ENCODE measurements around the gene PSENEN. TPM values are rescaled to one million over a fixed set of nuclear protein-coding genes. Genes with fewer than 3 reads are reported as not detected.

PSENEN gene
- total and polyA plus RNA-seq, 9 of the 15 experiments (the other 6 are each of a cell fraction or from before 2014, with no cell fraction given), result 34.5 to 299 (median 61.1) TPM

- no peak for TF ChIP-seq XRCC5 (IDR thresholded peaks at IDR 0.05; ENCODE audit: low read depth, low read length)
- TF ChIP-seq ZNF695 (CRISPR knock-in tag; IDR thresholded peaks at IDR 0.05), result no peak
- no peak for TF ChIP-seq TOE1 (IDR thresholded peaks at IDR 0.05; ENCODE audit: borderline replicate concordance)
- TF ChIP-seq TOE1 (CRISPR knock-in tag; IDR thresholded peaks at IDR 0.05; ENCODE audit: borderline replicate concordance, low read depth), result no peak
- TF ChIP-seq THRAP3 (IDR thresholded peaks at IDR 0.05; ENCODE audit: borderline replicate concordance), result no peak
- no peak for TF ChIP-seq HES1 (IDR thresholded peaks at IDR 0.05; ENCODE audit: low read depth)
- peak; percentile 56; the same call in 1 of the 2 replicates for TF ChIP-seq ZNF263 (CRISPR knock-in tag; IDR thresholded peaks at IDR 0.05; ENCODE audit: borderline replicate concordance)
- TF ChIP-seq E2F8 (IDR thresholded peaks at IDR 0.05; ENCODE audit: low read depth, partially characterized antibody), result no peak
- TF ChIP-seq MBD2 (IDR thresholded peaks at IDR 0.05; ENCODE audit: borderline replicate concordance, low read depth), result no peak; the same call in 1 of the 2 replicates
- TF ChIP-seq EZH2 (IDR thresholded peaks at IDR 0.05; ENCODE audit: borderline replicate concordance, low read depth, low read length), result no peak
- no peak for TF ChIP-seq MBD1 (CRISPR knock-in tag; IDR thresholded peaks at IDR 0.05)
- no peak for TF ChIP-seq RAD21 (CRISPR knock-in tag; conservative IDR thresholded peaks at IDR 0.05 in 1 of 2, IDR thresholded peaks at IDR 0.05 in 1 of 2)
- no peak for TF ChIP-seq WHSC1 (IDR thresholded peaks at IDR 0.05; ENCODE audit: low read length)
- no peak for TF ChIP-seq ATF7 (IDR thresholded peaks at IDR 0.05)
- no peak; the same call in 1 of the 2 replicates for TF ChIP-seq PKNOX1 (IDR thresholded peaks at IDR 0.05)
- 0 out of 2 replicates have a peak, but pooled peaks have one; percentile 25 for TF ChIP-seq SP1 (CRISPR knock-in tag; IDR thresholded peaks at IDR 0.05)
- TF ChIP-seq ZNF75A (CRISPR knock-in tag; IDR thresholded peaks at IDR 0.05), result no peak
- TF ChIP-seq PHF20 (IDR thresholded peaks at IDR 0.05; ENCODE audit: partially characterized antibody), result no peak
- TF ChIP-seq PPARD (CRISPR knock-in tag; IDR thresholded peaks at IDR 0.05), result no peak
- peak; percentile 55; the same call in 1 of the 2 replicates for TF ChIP-seq FOXP4 (CRISPR knock-in tag; IDR thresholded peaks at IDR 0.05; ENCODE audit: borderline replicate concordance)
- no peak for TF ChIP-seq ZNF583 (CRISPR knock-in tag; IDR thresholded peaks at IDR 0.05)
Measured at GRCh38 chr19:35704218-35704617, 41.2 kb upstream of the PSENEN start, which contains the start of gene ZBTB32 (continued).
